ENCODE measurements around the gene STK17B. TPM values are rescaled to one million over a fixed set of nuclear protein-coding genes. Genes with fewer than 3 reads are reported as not detected.

STK17B gene
- total and polyA plus RNA-seq, 10 of the 15 experiments (the other 5 are each of a cell fraction or from before 2014, with no cell fraction given): 21.2 to 108 (median 53.7) TPM

GRCh38 chr2:196170213-196170605 is 1.2 kb downstream of the STK17B start:
- peak; percentile 52 for ATAC-seq
- H2AFZ ChIP-seq (ENCODE audit: control insufficient read depth, low read depth, low read length): no peak overlapping the region
- intact Hi-C loops (cut with micrococcal nuclease; ENCODE audit: unreplicated experiment): loop anchor here (2.0 to 10.0 kb wide), 2 partner anchors 105 to 1135 kb away; no protein-coding TSS in a partner anchor
- no peaks in the 10 kb centered on the region for H3K9me3 ChIP-seq (replicated peaks; ENCODE audit: control insufficient read depth, insufficient read depth, low read length)
- H3K79me2 ChIP-seq (ENCODE audit: control insufficient read depth, insufficient read depth, low read length): peaks cover 62% of the 10 kb centered on the region
- H4K20me1 ChIP-seq (ENCODE audit: control insufficient read depth, insufficient read depth): peaks cover 2% of the 10 kb centered on the region; the same call in 1 of the 2 replicates
- under 1% methylated on average over 13 of the region's 13 CpGs for WGBS (ENCODE audit: insufficient coverage, insufficient replicate concordance, low lambda C conversion rate, missing lambda C conversion rate)
- BruUV-seq (replicated peaks): TSS peak; percentile 47
- no peaks in the 10 kb centered on the region for H3K27me3 ChIP-seq (replicated peaks in 1 of 2; ENCODE audit: control insufficient read depth in 2 of 2, insufficient read depth in 2 of 2, low read length in 1 of 2)
- POLR2A ChIA-PET: interaction anchor here (0.8 to 2.7 kb wide), 13 partner anchors 8 to 105 kb away, joined by 3 to 18 read pairs (median 5); no protein-coding TSS in a partner anchor
- in situ Hi-C loops (cut with MboI): loop anchor here (25.0 kb wide), 1 partner anchor 92 kb away; no protein-coding TSS in a partner anchor
- peak overlapping the region; percentile 40 for H3K4me2 ChIP-seq (ENCODE audit: control insufficient read depth, insufficient read depth)
- RAD21 ChIA-PET (ENCODE audit: unreplicated experiment): interaction anchor here (1.1 to 4.0 kb wide), 15 partner anchors 8 to 106 kb away, joined by 3 to 39 read pairs (median 7); partner anchors contain the start of gene DNAH7
- FAIRE-seq: peak; percentile 77
- no peaks in the 10 kb centered on the region; a peak in 2 of 4 replicates for H3K36me3 ChIP-seq (ENCODE audit: control insufficient read depth in 2 of 2, insufficient read depth in 2 of 2, low read length in 1 of 2)
- peak overlapping the region; percentile 98 for H3K4me3 ChIP-seq
- H3K4me1 ChIP-seq (ENCODE audit: control insufficient read depth, insufficient read depth, low read length): peaks cover 8% of the 10 kb centered on the region
- CTCF ChIA-PET: interaction anchor here (1.0 to 3.4 kb wide), 8 partner anchors 12 to 106 kb away, joined by 3 to 13 read pairs (median 4); no protein-coding TSS in a partner anchor
- SMC1A ChIA-PET (ENCODE audit: uncharacterized antibody, unreplicated experiment): interaction anchor here (0.9 to 4.4 kb wide), 20 partner anchors 8 to 105 kb away, joined by 3 to 34 read pairs (median 8); no protein-coding TSS in a partner anchor
- DNase-seq (ENCODE audit: low read depth, low spot score): no peak
- H3K9ac ChIP-seq (ENCODE audit: control insufficient read depth, insufficient read depth, low read length): peak overlapping the region; percentile 90
- peak overlapping the region; percentile 87 for H3K27ac ChIP-seq (ENCODE audit: control insufficient read depth, insufficient read depth)
- TF ChIP-seq NFYA (IDR thresholded peaks at IDR 0.05; ENCODE audit: borderline replicate concordance, low read depth, low read length) (no peak), CREM (IDR thresholded peaks at IDR 0.05; ENCODE audit: low read depth) (peak; percentile 50; the same call in 1 of the 2 replicates), MLLT1 (IDR thresholded peaks at IDR 0.05) (peak; percentile 68), NKRF (conservative IDR thresholded peaks at IDR 0.05) (no peak), CHD1 (IDR thresholded peaks at IDR 0.05; ENCODE audit: low read depth, low read length) (0 out of 2 replicates have a peak, but pooled peaks have one; percentile 34), CREB1 (IDR thresholded peaks at IDR 0.05; ENCODE audit: low read depth) (peak; percentile 64; the same call in 1 of the 2 replicates), BRCA1 (IDR thresholded peaks at IDR 0.05; ENCODE audit: low read depth, low read length) (no peak), NFIC (IDR thresholded peaks at IDR 0.05; ENCODE audit: low read depth, low read length) (0 out of 2 replicates have a peak, but pooled peaks have one; percentile 11), ZNF687 (IDR thresholded peaks at IDR 0.05) (peak; percentile 63; the same call in 1 of the 2 replicates), ZBED1 (IDR thresholded peaks at IDR 0.05; ENCODE audit: borderline replicate concordance) (no peak), NRF1 (conservative IDR thresholded peaks at IDR 0.05; ENCODE audit: low read depth, low read length) (no peak), YBX1 (IDR thresholded peaks at IDR 0.05) (0 out of 2 replicates have a peak, but pooled peaks have one; percentile 10), NBN (IDR thresholded peaks at IDR 0.05) (0 out of 2 replicates have a peak, but pooled peaks have one; percentile 16), POLR2AphosphoS5 (IDR thresholded peaks at IDR 0.05; ENCODE audit: low read length) (peak; percentile 52; the same call in 1 of the 2 replicates), MXI1 (IDR thresholded peaks at IDR 0.05; ENCODE audit: low read depth, low read length) (peak; percentile 30; the same call in 1 of the 2 replicates), PKNOX1 (IDR thresholded peaks at IDR 0.05) (peak; percentile 82)

All from GM12878 (cell line).